HG03025 (cell line): ENCODE data around the gene CHRNG.
A peak's percentile ranks its signal among the peaks of the same experiment; 100 is the strongest.
"Not testable (repeated sequence)": the region's sequence is repeated elsewhere in the genome, so short reads cannot be mapped to it uniquely, and the experiment has no call there.

ENCODE experiments used
- ATAC-seq: cut with Tn5 transposase; IDR thresholded peaks from one replicate; pipeline ENCODE4 v1.9.1; 2021; ENCODE audit warnings: mild to moderate bottlenecking, moderate library complexity; ENCODE audit not compliant: unreplicated experiment, low FRiP score

CHRNG gene

GRCh38 chr2:232542715-232543467, 3.4 kb downstream of the CHRNG start:
- no peak for ATAC-seq

GRCh38 chr2:232543491-232543890, 4.0 kb downstream of the CHRNG start:
- no peak for ATAC-seq

GRCh38 chr2:232543928-232544631, 4.6 kb downstream of the CHRNG start:
- ATAC-seq, result no peak

- ATAC-seq, result no peak
These were observed 5.2 kb downstream of the CHRNG start for GRCh38 chr2:232544674-232545073.

GRCh38 chr2:232545511-232546375, 6.3 kb downstream of the CHRNG start:
- ATAC-seq, result no peak

GRCh38 chr2:232547991-232548390, 8.5 kb downstream of the CHRNG start:
- ATAC-seq, result no peak

- ATAC-seq, result peak; percentile 26
These were observed 10.3 kb downstream of the CHRNG start for GRCh38 chr2:232549655-232550353.

- ATAC-seq, result peak; percentile 85
These were observed 11.1 kb downstream of the CHRNG start, which contains the start of the genes EIF4E2 and TIGD1 for GRCh38 chr2:232550354-232551249. Gene EIF4E2, plus strand, starts transcription at chr2:232550689. Its CDS starts 36 bp downstream, at chr2:232550725. Gene TIGD1, minus strand, starts transcription at chr2:232550557. Its CDS starts 675 bp downstream, at chr2:232549882.

- ATAC-seq, result no peak
These were observed 11.8 kb downstream of the CHRNG start for GRCh38 chr2:232551250-232551638.

GRCh38 chr2:232551776-232552175, 12.3 kb downstream of the CHRNG start:
- no peak for ATAC-seq

GRCh38 chr2:232556426-232556825, 16.9 kb downstream of the CHRNG start:
- ATAC-seq, result no peak

- no peak for ATAC-seq
These were observed 23.1 kb downstream of the CHRNG start for GRCh38 chr2:232562515-232563151.

GRCh38 chr2:232563580-232563979, 24.1 kb downstream of the CHRNG start:
- no peak for ATAC-seq

- ATAC-seq, result no peak
These were observed 28.2 kb downstream of the CHRNG start for GRCh38 chr2:232567721-232568120.

GRCh38 chr2:232568161-232568560, 28.7 kb downstream of the CHRNG start:
- ATAC-seq, result no peak

GRCh38 chr2:232569541-232569940, 30.0 kb downstream of the CHRNG start:
- no peak for ATAC-seq

GRCh38 chr2:232570481-232570880, 31.0 kb downstream of the CHRNG start:
- ATAC-seq, result not testable (repeated sequence)

GRCh38 chr2:232571026-232571474, 31.6 kb downstream of the CHRNG start:
- no peak for ATAC-seq

- no peak for ATAC-seq
These were observed 33.5 kb downstream of the CHRNG start for GRCh38 chr2:232573042-232573441.
